Naive B cell (primary cell): ENCODE results near the gene EXOC8. TPM values are rescaled to one million over a fixed set of nuclear protein-coding genes. Genes with fewer than 3 reads are reported as not detected.
"Not testable (repeated sequence)": the region's sequence is repeated elsewhere in the genome, so short reads cannot be mapped to it uniquely, and the experiment has no call there.

ENCODE experiments used
- ATAC-seq, 2 donors: fragments of 150-1000 bp; cut with Tn5 transposase; 2 replicates each; pipeline ENCODE4 v1.10.0; 2021; ENCODE audit warnings: low read depth in 2 of 2, mild to moderate bottlenecking in 2 of 2, moderate library complexity in 2 of 2
- DNase-seq: peaks from one replicate; pipeline ENCODE4 v3.0.0; 2022
- H3K27ac Mint-ChIP-seq, 6 donors: one replicate each; pipeline ENCODE4 v1.8.0; 2020 to 2022; ENCODE audit warnings: mild to moderate bottlenecking in 6 of 6, mixed read lengths in 6 of 6, moderate library complexity in 5 of 6, inconsistent platforms in 2 of 6
- H3K27me3 Mint-ChIP-seq, 3 donors: one replicate each; pipeline ENCODE4 v1.8.0; 2021 to 2022; ENCODE audit warnings: mixed read lengths in 3 of 3, mild to moderate bottlenecking in 1 of 3
- H3K36me3 Mint-ChIP-seq, 2 donors: one replicate each; pipeline ENCODE4 v1.8.0; 2020 to 2022; ENCODE audit warnings: mixed read lengths in 2 of 2, inconsistent platforms in 1 of 2, mild to moderate bottlenecking in 1 of 2
- H3K4me1 Mint-ChIP-seq, 3 donors: one replicate each; pipeline ENCODE4 v1.8.0; 2020 to 2022; ENCODE audit warnings: mixed read lengths in 3 of 3, inconsistent platforms in 1 of 3, mild to moderate bottlenecking in 1 of 3, moderate library complexity in 1 of 3
- H3K4me3 Mint-ChIP-seq, 8 donors: one replicate each; pipeline ENCODE4 v1.8.0; 2020 to 2022; ENCODE audit warnings: mild to moderate bottlenecking in 8 of 8, mixed read lengths in 8 of 8, moderate library complexity in 8 of 8, inconsistent platforms in 2 of 8
- H3K9me3 Mint-ChIP-seq, 7 donors: one replicate each; pipeline ENCODE4 v1.8.0; 2020 to 2022; ENCODE audit warnings: mixed read lengths in 7 of 7, mild to moderate bottlenecking in 5 of 7, inconsistent platforms in 2 of 7, moderate library complexity in 1 of 7
- polyA plus RNA-seq, 6 donors: library from polyadenylated mRNA; unstranded; fragments of 300-500 nt; fragmentation: Illumina TruSeq; gene quantifications; one replicate each; pipeline ENCODE4 v1.2.3, GENCODE V29; 2021; ENCODE audit warnings: low read depth in 6 of 6

The EXOC8 gene
- polyA plus RNA-seq, 6 donors from 2014 or later: 3.2 to 6.0 (median 4.5) TPM

- Mint-ChIP-seq H3K36me3 (peaks cover 9 to 10% of the 10 kb centered on the region in 2 donors), H3K27ac (no peak overlapping the region), H3K9me3 (no peaks in the 10 kb centered on the region), H3K4me1 (no peaks in the 10 kb centered on the region), H3K4me3 (no peak overlapping the region), H3K27me3 (no peaks in the 10 kb centered on the region)
- ATAC-seq: no peak
- no peak for DNase-seq
Observed at GRCh38 chr1:231363624-231364023, 26.0 kb upstream of the EXOC8 start.

GRCh38 chr1:231362325-231362724, 24.7 kb upstream of the EXOC8 start:
- H3K36me3 Mint-ChIP-seq: peaks cover 9 to 10% of the 10 kb centered on the region in 2 donors
- peaks cover 0 to 8% (median 7%) of the 10 kb centered on the region in 3 donors for H3K4me1 Mint-ChIP-seq
- peak overlapping the region in 1 of 6 donors; percentile 26 for H3K27ac Mint-ChIP-seq
- H3K9me3 Mint-ChIP-seq: no peaks in the 10 kb centered on the region
- no peak for ATAC-seq
- no peaks in the 10 kb centered on the region for H3K27me3 Mint-ChIP-seq
- DNase-seq: no peak
- no peak overlapping the region for H3K4me3 Mint-ChIP-seq

GRCh38 chr1:231359113-231359512, 21.5 kb upstream of the EXOC8 start:
- peaks cover 2 to 9% of the 10 kb centered on the region in 2 donors for H3K36me3 Mint-ChIP-seq
- H3K27me3 Mint-ChIP-seq: no peaks in the 10 kb centered on the region
- no peak for ATAC-seq
- peaks cover 0 to 13% (median 9%) of the 10 kb centered on the region in 3 donors for H3K4me1 Mint-ChIP-seq
- no peak for DNase-seq
- H3K4me3 Mint-ChIP-seq: no peak overlapping the region
- peak overlapping the region in 3 of 6 donors; percentile 43 to 89 (median 61) for H3K27ac Mint-ChIP-seq
- no peaks in the 10 kb centered on the region for H3K9me3 Mint-ChIP-seq

- no peaks in the 10 kb centered on the region for H3K9me3 Mint-ChIP-seq
- no peaks in the 10 kb centered on the region for H3K27me3 Mint-ChIP-seq
- H3K36me3 Mint-ChIP-seq: peaks cover under 1 to 12% of the 10 kb centered on the region in 2 donors
- no peak overlapping the region for H3K4me3 Mint-ChIP-seq
- DNase-seq (peak; percentile 38), ATAC-seq (peak; percentile 60 to 86)
- H3K27ac Mint-ChIP-seq: peak overlapping the region in 1 of 6 donors; percentile 82
- H3K4me1 Mint-ChIP-seq: peaks cover 0 to 13% (median 9%) of the 10 kb centered on the region in 3 donors
Observed at GRCh38 chr1:231357831-231358354, 20.2 kb upstream of the EXOC8 start.

- DNase-seq: no peak
- Mint-ChIP-seq H3K36me3 (peaks cover 6 to 18% of the 10 kb centered on the region in 2 donors), H3K27ac (no peak overlapping the region), H3K9me3 (no peaks in the 10 kb centered on the region), H3K27me3 (no peaks in the 10 kb centered on the region), H3K4me3 (no peak overlapping the region), H3K4me1 (peaks cover 0 to 13% (median 9%) of the 10 kb centered on the region in 3 donors)
- ATAC-seq: peak in 1 of 2 donors; percentile 11
Observed at GRCh38 chr1:231357187-231357772, 19.6 kb upstream of the EXOC8 start.

- Mint-ChIP-seq H3K36me3 (peaks cover 11 to 21% of the 10 kb centered on the region in 2 donors), H3K4me1 (peaks cover 0 to 13% (median 9%) of the 10 kb centered on the region in 3 donors), H3K27me3 (no peaks in the 10 kb centered on the region), H3K27ac (peak overlapping the region in 1 of 6 donors; percentile 86), H3K4me3 (no peak overlapping the region), H3K9me3 (no peaks in the 10 kb centered on the region)
- no peak for DNase-seq
- ATAC-seq: no peak
Observed at GRCh38 chr1:231355171-231355570, 17.5 kb upstream of the EXOC8 start.

GRCh38 chr1:231354330-231355020, 16.8 kb upstream of the EXOC8 start:
- Mint-ChIP-seq H3K27me3 (no peaks in the 10 kb centered on the region), H3K27ac (no peak overlapping the region), H3K9me3 (no peaks in the 10 kb centered on the region), H3K4me3 (no peak overlapping the region), H3K36me3 (peaks cover 12 to 21% of the 10 kb centered on the region in 2 donors), H3K4me1 (peaks cover 0 to 13% (median 9%) of the 10 kb centered on the region in 3 donors)
- DNase-seq (no peak), ATAC-seq (no peak)

- no peak for ATAC-seq
- H3K9me3 Mint-ChIP-seq: no peaks in the 10 kb centered on the region
- H3K4me1 Mint-ChIP-seq: peaks cover 0 to 13% (median 9%) of the 10 kb centered on the region in 3 donors
- no peak overlapping the region for H3K4me3 Mint-ChIP-seq
- no peaks in the 10 kb centered on the region for H3K27me3 Mint-ChIP-seq
- no peak overlapping the region for H3K27ac Mint-ChIP-seq
- DNase-seq: no peak
- peaks cover 19 to 29% of the 10 kb centered on the region in 2 donors for H3K36me3 Mint-ChIP-seq
Observed at GRCh38 chr1:231353086-231353485, 15.4 kb upstream of the EXOC8 start.

- Mint-ChIP-seq H3K4me3 (no peak overlapping the region), H3K4me1 (peaks cover 0 to 4% (median 0%) of the 10 kb centered on the region in 3 donors), H3K9me3 (no peaks in the 10 kb centered on the region), H3K36me3 (peaks cover 19 to 29% of the 10 kb centered on the region in 2 donors), H3K27me3 (no peaks in the 10 kb centered on the region), H3K27ac (peak overlapping the region in 1 of 6 donors; percentile 10)
- ATAC-seq (no peak), DNase-seq (no peak)
Observed at GRCh38 chr1:231351816-231352215, 14.2 kb upstream of the EXOC8 start.

GRCh38 chr1:231348856-231349255, 11.2 kb upstream of the EXOC8 start:
- not testable (repeated sequence) for H3K27me3 Mint-ChIP-seq, H3K4me1 Mint-ChIP-seq, ATAC-seq, H3K9me3 Mint-ChIP-seq, H3K27ac Mint-ChIP-seq, DNase-seq, H3K4me3 Mint-ChIP-seq
- peaks cover 19 to 37% of the 10 kb centered on the region in 2 donors for H3K36me3 Mint-ChIP-seq

- Mint-ChIP-seq H3K9me3 (no peaks in the 10 kb centered on the region), H3K27me3 (no peaks in the 10 kb centered on the region), H3K4me1 (peaks cover 0 to 4% (median 0%) of the 10 kb centered on the region in 3 donors), H3K36me3 (peaks cover 19 to 37% of the 10 kb centered on the region in 2 donors), H3K27ac (no peak overlapping the region), H3K4me3 (no peak overlapping the region)
- ATAC-seq: no peak
- no peak for DNase-seq
Observed at GRCh38 chr1:231348442-231348841, 10.8 kb upstream of the EXOC8 start.

- no peaks in the 10 kb centered on the region for H3K27me3 Mint-ChIP-seq
- H3K27ac Mint-ChIP-seq: no peak overlapping the region
- H3K4me3 Mint-ChIP-seq: no peak overlapping the region
- peaks cover 19 to 36% of the 10 kb centered on the region in 2 donors for H3K36me3 Mint-ChIP-seq
- no peaks in the 10 kb centered on the region for H3K9me3 Mint-ChIP-seq
- no peak for DNase-seq
- ATAC-seq: no peak
- peaks cover 0 to 6% (median 0%) of the 10 kb centered on the region in 3 donors for H3K4me1 Mint-ChIP-seq
Observed at GRCh38 chr1:231347961-231348360, 10.3 kb upstream of the EXOC8 start.

- DNase-seq (no peak), ATAC-seq (no peak)
- Mint-ChIP-seq H3K36me3 (peaks cover 5 to 13% of the 10 kb centered on the region in 2 donors), H3K27ac (no peak overlapping the region), H3K9me3 (no peaks in the 10 kb centered on the region), H3K27me3 (no peaks in the 10 kb centered on the region), H3K4me1 (peaks cover 34 to 47% (median 42%) of the 10 kb centered on the region in 3 donors), H3K4me3 (peak overlapping the region in 3 of 8 donors; percentile 9 to 22 (median 12))
Observed at GRCh38 chr1:231340328-231341013, 2.8 kb upstream of the EXOC8 start.
